CD4-positive, alpha-beta memory T cell (primary cell): ENCODE data around the gene CPLANE2. TPM values are rescaled to one million over a fixed set of nuclear protein-coding genes. Genes with fewer than 3 reads are reported as not detected.
A peak's percentile ranks its signal among the peaks of the same experiment; 100 is the strongest.

Source experiments
- CTCF ChIA-PET: fragments of 350-600 bp; sonication (Branson Sonifier 250); formaldehyde crosslinking; loops from one replicate; lab custom pipeline; 2021; ENCODE audit warnings: inconsistent platforms; ENCODE audit not compliant: partially characterized antibody; lab: Charles Lee
- POLR2A ChIA-PET: fragments of 350-600 bp; sonication (Branson Sonifier 250); formaldehyde crosslinking; loops from one replicate; lab custom pipeline; 2021; ENCODE audit not compliant: partially characterized antibody; lab: Charles Lee
- DNase-seq, 5 donors: peaks; one replicate each; pipeline versions ENCODE4 v3.0.0 to v3.0.0-alpha.2; 2020 to 2022; ENCODE audit warnings: mixed read lengths in 1 of 5
- H3K27ac ChIP-seq: one replicate; pipeline ENCODE4 v1.7.0; 2013; ENCODE audit warnings: low read depth, low read length
- H3K27me3 ChIP-seq: 2 replicates; pipeline ENCODE4 v1.7.0; 2013; ENCODE audit warnings: mild to moderate bottlenecking, low read length, moderate library complexity; ENCODE audit not compliant: insufficient read depth
- H3K36me3 ChIP-seq: 2 replicates; pipeline ENCODE4 v1.7.0; 2013; ENCODE audit warnings: mild to moderate bottlenecking, low read length, moderate library complexity; ENCODE audit not compliant: insufficient read depth
- H3K4me1 ChIP-seq: 2 replicates; pipeline ENCODE4 v1.7.0; 2013; ENCODE audit warnings: mild to moderate bottlenecking, low read length, moderate library complexity; ENCODE audit not compliant: insufficient read depth
- H3K4me3 ChIP-seq, 2 donors: one replicate each; pipeline ENCODE4 v1.7.0; 2013; ENCODE audit warnings: low read length in 2 of 2, mild to moderate bottlenecking in 1 of 2
- H3K9me3 ChIP-seq, 2 donors: one replicate each; pipeline ENCODE4 v1.7.0; 2013; ENCODE audit warnings: low read length in 2 of 2, control low read depth in 1 of 2; ENCODE audit not compliant: control insufficient read depth in 1 of 2
- H3K27ac Mint-ChIP-seq, 7 donors: one replicate each; pipeline ENCODE4 v1.8.0; 2020 to 2021; ENCODE audit warnings: mixed read lengths in 7 of 7, mild to moderate bottlenecking in 6 of 7, inconsistent platforms in 3 of 7, moderate library complexity in 3 of 7
- H3K27me3 Mint-ChIP-seq, 2 donors: one replicate each; pipeline ENCODE4 v1.8.0; 2020 to 2021; ENCODE audit warnings: mixed read lengths in 2 of 2
- H3K36me3 Mint-ChIP-seq, 2 donors: one replicate each; pipeline ENCODE4 v1.8.0; 2020 to 2021; ENCODE audit warnings: mixed read lengths in 2 of 2, inconsistent platforms in 1 of 2, mild to moderate bottlenecking in 1 of 2
- H3K4me1 Mint-ChIP-seq, 4 donors: one replicate each; pipeline ENCODE4 v1.8.0; 2020 to 2021; ENCODE audit warnings: mixed read lengths in 4 of 4, mild to moderate bottlenecking in 1 of 4
- H3K4me3 Mint-ChIP-seq, 8 donors: one replicate each; pipeline ENCODE4 v1.8.0; 2020 to 2021; ENCODE audit warnings: mixed read lengths in 8 of 8, mild to moderate bottlenecking in 7 of 8, moderate library complexity in 6 of 8, inconsistent platforms in 3 of 8
- H3K9me3 Mint-ChIP-seq, 8 donors: one replicate each; pipeline ENCODE4 v1.8.0; 2020 to 2021; ENCODE audit warnings: mixed read lengths in 8 of 8, mild to moderate bottlenecking in 5 of 8, inconsistent platforms in 3 of 8, moderate library complexity in 1 of 8
- intact Hi-C: fragments of 100-400 bp; cut with micrococcal nuclease; formaldehyde crosslinking; loops from one replicate; pipeline ENCODE4 v1.15.1; 2023
- polyA plus RNA-seq, 2 donors: library from polyadenylated mRNA; unstranded; fragments of 300-500 nt; fragmentation: Illumina TruSeq; gene quantifications; one replicate each; pipeline ENCODE4 v1.2.3, GENCODE V29; 2021
- total RNA-seq, 2 experiments: library from RNA; stranded (reverse); gene quantifications; one replicate each; pipeline ENCODE4 v1.2.3, GENCODE V29; 2021

CPLANE2 gene, protein sequence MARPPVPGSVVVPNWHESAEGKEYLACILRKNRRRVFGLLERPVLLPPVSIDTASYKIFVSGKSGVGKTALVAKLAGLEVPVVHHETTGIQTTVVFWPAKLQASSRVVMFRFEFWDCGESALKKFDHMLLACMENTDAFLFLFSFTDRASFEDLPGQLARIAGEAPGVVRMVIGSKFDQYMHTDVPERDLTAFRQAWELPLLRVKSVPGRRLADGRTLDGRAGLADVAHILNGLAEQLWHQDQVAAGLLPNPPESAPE
- total RNA-seq (10 to 100 TPM; 11.5 to 13.6 TPM), polyA plus RNA-seq (1 to 10 TPM; 2.4 to 3.5 TPM)

DNA sequence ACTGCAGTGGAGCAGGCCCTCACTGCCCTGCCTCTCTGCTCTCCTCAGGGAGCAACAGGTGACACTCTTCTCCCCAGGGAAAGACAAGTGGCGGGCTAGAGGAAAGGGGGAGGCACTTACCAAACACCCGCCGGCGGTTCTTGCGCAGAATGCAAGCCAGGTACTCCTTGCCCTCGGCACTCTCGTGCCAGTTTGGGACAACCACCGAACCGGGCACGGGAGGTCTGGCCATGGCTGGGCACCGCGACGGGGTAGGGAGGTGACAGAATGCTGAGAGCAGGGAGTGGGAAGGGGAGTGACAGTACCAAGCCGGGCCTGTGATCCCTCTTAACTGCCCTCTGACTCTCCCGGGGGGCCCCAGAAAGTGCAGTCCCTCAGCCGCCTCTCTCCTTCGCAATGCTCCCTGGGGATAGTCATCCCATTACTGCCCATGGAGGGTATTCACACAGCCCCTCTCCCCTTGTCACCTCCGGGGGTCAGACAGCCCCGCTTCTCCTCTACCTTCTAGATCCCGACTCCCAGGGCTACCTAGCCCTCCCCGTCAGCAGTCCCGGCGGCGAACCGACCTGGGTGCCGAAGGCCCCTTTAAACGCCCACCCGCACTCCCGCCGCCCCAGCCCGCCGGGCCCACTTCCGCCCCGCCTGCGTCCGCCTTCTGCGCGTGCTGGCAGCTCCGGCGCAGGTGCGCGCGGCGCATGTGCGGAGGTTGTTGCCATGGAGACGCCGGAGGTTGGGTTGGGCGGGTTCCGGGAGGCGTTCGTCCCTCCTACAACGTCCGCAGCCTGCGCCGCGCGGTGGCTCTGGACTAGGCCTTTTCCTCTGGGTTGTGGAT, at the start of gene CPLANE2:
Gene CPLANE2, minus strand, starts transcription at position 673 of the 832 bp plus-strand sequence. Its CDS starts 441 bp downstream, at position 232.
- Histone ChIP-seq H3K4me3 (peak within 1 kb of the TSS; percentile 68 to 72), H3K27ac (peak within 1 kb of the TSS; percentile 82), H3K36me3 (peaks cover 6% of the 10 kb centered on the region), H3K4me1 (peaks cover 24% of the 10 kb centered on the region), H3K9me3 (no peaks in the 10 kb centered on the region), H3K27me3 (no peaks in the 10 kb centered on the region)
- DNase-seq = peak; percentile 93 to 96 (median 94)
- peaks cover 0 to 3% (median 0%) of the 10 kb centered on the region in 8 donors for H3K9me3 Mint-ChIP-seq
- ChIA-PET POLR2A (interaction anchor here (0.9 to 4.0 kb wide), 6 partner anchors 17 to 158 kb away, joined by 3 to 27 read pairs (median 6); partner anchors contain the start of genes FBXO42 and SZRD1), CTCF (interaction anchor here (0.8 to 2.7 kb wide), 7 partner anchors 7 to 164 kb away, joined by 3 to 10 read pairs (median 5); partner anchors contain the start of gene FAM131C)
- H3K4me1 Mint-ChIP-seq = peaks cover 12 to 23% (median 18%) of the 10 kb centered on the region in 4 donors
- H3K27me3 Mint-ChIP-seq = no peaks in the 10 kb centered on the region
- H3K27ac Mint-ChIP-seq = peak within 1 kb of the TSS; percentile 94 to 99 (median 97)
- peaks cover 0 to 9% of the 10 kb centered on the region in 2 donors for H3K36me3 Mint-ChIP-seq
- intact Hi-C loops = loop anchor here (1.0 to 2.0 kb wide), 4 partner anchors 19 to 158 kb away; partner anchors contain the start of gene SZRD1
- H3K4me3 Mint-ChIP-seq = peak within 1 kb of the TSS; percentile 83 to 97 (median 91)

- no peaks in the 10 kb centered on the region for H3K9me3 ChIP-seq
- intact Hi-C loops = no loop called here
- no peak overlapping the region for H3K4me3 ChIP-seq
- CTCF ChIA-PET = no interaction called here
- H3K4me1 Mint-ChIP-seq = peaks cover 5 to 11% (median 7%) of the 10 kb centered on the region in 4 donors
- no peaks in the 10 kb centered on the region for H3K4me1 ChIP-seq
- DNase-seq = no peak
- no peaks in the 10 kb centered on the region for H3K36me3 ChIP-seq
- H3K27me3 Mint-ChIP-seq = no peaks in the 10 kb centered on the region
- no peaks in the 10 kb centered on the region for H3K27me3 ChIP-seq
- no peak overlapping the region for H3K27ac ChIP-seq
- POLR2A ChIA-PET = no interaction called here
- peaks cover 24 to 30% of the 10 kb centered on the region in 2 donors for H3K36me3 Mint-ChIP-seq
- no peak overlapping the region for H3K27ac Mint-ChIP-seq
- no peaks in the 10 kb centered on the region for H3K9me3 Mint-ChIP-seq
- no peak overlapping the region for H3K4me3 Mint-ChIP-seq
Observed at GRCh38 chr1:16286122-16286521, 49.1 kb upstream of the CPLANE2 start.

GRCh38 chr1:16281765-16282164, 44.8 kb upstream of the CPLANE2 start:
- Histone ChIP-seq H3K9me3 (no peaks in the 10 kb centered on the region), H3K4me3 (no peak overlapping the region), H3K4me1 (no peaks in the 10 kb centered on the region), H3K27me3 (no peaks in the 10 kb centered on the region), H3K27ac (no peak overlapping the region), H3K36me3 (no peaks in the 10 kb centered on the region)
- H3K9me3 Mint-ChIP-seq = no peaks in the 10 kb centered on the region
- ChIA-PET POLR2A (interaction anchor here (0.7 to 1.0 kb wide), 2 partner anchors 10 to 71 kb away, joined by 4 read pairs; partner anchors contain the start of gene FBXO42), CTCF (no interaction called here)
- no peaks in the 10 kb centered on the region for H3K27me3 Mint-ChIP-seq
- H3K27ac Mint-ChIP-seq = peak overlapping the region in 1 of 7 donors; percentile 22
- peaks cover 9 to 17% of the 10 kb centered on the region in 2 donors for H3K36me3 Mint-ChIP-seq
- no peak overlapping the region for H3K4me3 Mint-ChIP-seq
- peaks cover 4 to 11% (median 7%) of the 10 kb centered on the region in 4 donors for H3K4me1 Mint-ChIP-seq
- no peak for DNase-seq
- intact Hi-C loops = no loop called here

DNA sequence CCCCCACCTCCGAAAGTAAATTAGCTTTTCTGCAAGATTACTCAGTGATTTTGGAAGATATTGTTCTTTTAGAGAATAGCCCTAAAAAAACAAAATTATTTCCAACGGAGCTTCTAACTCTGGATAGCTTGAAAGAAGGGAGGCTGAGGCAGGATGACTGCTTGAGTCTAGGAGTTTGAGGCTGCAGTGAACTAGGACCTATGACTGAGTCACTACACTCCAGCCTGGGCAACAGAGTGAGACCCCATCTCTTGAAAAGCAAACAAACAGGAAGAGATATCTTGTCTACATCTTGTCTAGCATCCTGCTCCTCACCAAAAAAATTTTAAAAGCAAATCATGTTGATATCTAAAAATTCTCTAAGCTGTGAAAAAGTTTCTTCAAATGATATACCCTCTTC, 42.2 kb upstream of the CPLANE2 start:
- H3K36me3 ChIP-seq = no peaks in the 10 kb centered on the region
- Mint-ChIP-seq H3K9me3 (no peaks in the 10 kb centered on the region), H3K36me3 (peaks cover 6 to 17% of the 10 kb centered on the region in 2 donors), H3K27ac (peak overlapping the region in 2 of 7 donors; percentile 38 to 55), H3K27me3 (no peaks in the 10 kb centered on the region), H3K4me1 (peaks cover 2 to 10% (median 6%) of the 10 kb centered on the region in 4 donors), H3K4me3 (no peak overlapping the region)
- H3K27ac ChIP-seq = no peak overlapping the region
- POLR2A ChIA-PET = interaction anchor here (1.0 kb wide), 1 partner anchor 69 kb away, joined by 3 read pairs; no protein-coding TSS in a partner anchor
- no peaks in the 10 kb centered on the region for H3K27me3 ChIP-seq
- CTCF ChIA-PET = interaction anchor here (0.9 kb wide), 1 partner anchor 10 kb away, joined by 4 read pairs; no protein-coding TSS in a partner anchor
- H3K9me3 ChIP-seq = no peaks in the 10 kb centered on the region
- DNase-seq = no peak
- intact Hi-C loops = no loop called here
- no peak overlapping the region for H3K4me3 ChIP-seq
- H3K4me1 ChIP-seq = no peaks in the 10 kb centered on the region

DNA sequence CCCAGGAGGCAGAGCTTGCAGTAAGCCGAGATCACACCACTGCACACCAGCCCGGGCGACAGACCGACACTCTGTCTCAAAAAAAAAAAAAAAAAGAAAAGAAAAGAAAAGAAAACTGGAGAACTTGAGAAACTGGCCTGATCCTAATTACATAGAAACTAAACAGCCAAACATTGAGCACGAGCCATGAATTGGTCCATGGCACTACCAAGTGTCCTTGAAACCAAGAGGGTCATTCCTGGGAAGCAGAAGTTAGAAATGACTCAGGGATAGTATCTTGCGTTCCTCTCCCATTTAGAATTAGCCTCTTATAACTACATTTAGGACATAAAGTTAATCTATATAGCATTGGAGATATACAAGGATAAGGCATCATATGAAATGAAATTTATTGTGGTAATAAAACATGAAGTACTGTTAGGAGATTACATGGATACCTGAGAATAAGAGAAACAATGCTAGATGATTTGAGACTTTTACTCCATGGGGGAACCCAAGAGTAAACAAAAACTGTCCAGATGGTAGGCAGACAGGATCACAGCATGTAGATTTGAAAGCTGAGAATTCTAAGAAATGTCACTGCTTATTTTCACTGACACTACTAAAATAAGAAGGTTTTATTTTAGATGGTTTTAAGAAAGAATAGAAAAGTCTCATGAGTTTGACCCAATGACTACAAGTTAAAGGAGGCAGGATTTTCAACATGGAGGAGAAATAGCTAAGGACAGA, 39.5 kb upstream of the CPLANE2 start:
- Histone ChIP-seq H3K27me3 (no peaks in the 10 kb centered on the region), H3K4me3 (no peak overlapping the region), H3K4me1 (no peaks in the 10 kb centered on the region), H3K27ac (no peak overlapping the region), H3K9me3 (no peaks in the 10 kb centered on the region), H3K36me3 (no peaks in the 10 kb centered on the region)
- H3K9me3 Mint-ChIP-seq = peaks cover 0 to 2% (median 0%) of the 10 kb centered on the region in 8 donors
- CTCF ChIA-PET = no interaction called here
- no peak overlapping the region for H3K4me3 Mint-ChIP-seq
- H3K27ac Mint-ChIP-seq = no peak overlapping the region
- intact Hi-C loops = no loop called here
- no peaks in the 10 kb centered on the region for H3K27me3 Mint-ChIP-seq
- no peak for DNase-seq
- POLR2A ChIA-PET = no interaction called here
- H3K36me3 Mint-ChIP-seq = peaks cover 4 to 10% of the 10 kb centered on the region in 2 donors
- H3K4me1 Mint-ChIP-seq = peaks cover 7 to 18% (median 9%) of the 10 kb centered on the region in 4 donors

DNA sequence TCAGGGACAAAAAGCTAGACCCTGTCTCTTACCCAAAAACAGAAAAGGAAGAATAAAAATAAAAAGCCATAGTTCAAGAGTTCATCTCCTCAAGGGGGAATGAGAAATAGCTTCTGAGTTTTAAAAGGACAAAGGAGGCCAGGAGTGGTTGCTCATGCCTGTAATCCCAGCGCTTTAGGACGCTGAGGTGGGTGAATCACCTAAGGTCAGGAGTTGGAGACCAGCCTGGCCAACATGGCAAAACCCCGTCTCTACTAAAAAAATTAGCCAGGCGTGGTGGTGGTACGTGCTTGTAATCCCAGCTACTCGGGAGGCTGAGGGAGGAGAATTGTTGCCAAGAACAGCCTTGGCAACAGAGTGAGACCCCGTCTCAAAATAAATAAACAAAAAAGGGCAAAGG, 38.6 kb upstream of the CPLANE2 start:
- H3K4me1 ChIP-seq = no peaks in the 10 kb centered on the region
- H3K9me3 Mint-ChIP-seq = peaks cover 0 to 2% (median 0%) of the 10 kb centered on the region in 8 donors
- H3K27me3 Mint-ChIP-seq = no peaks in the 10 kb centered on the region
- peaks cover 9 to 15% of the 10 kb centered on the region in 2 donors for H3K36me3 Mint-ChIP-seq
- POLR2A ChIA-PET = no interaction called here
- CTCF ChIA-PET = no interaction called here
- H3K36me3 ChIP-seq = no peaks in the 10 kb centered on the region
- H3K4me1 Mint-ChIP-seq = peaks cover 13 to 24% (median 15%) of the 10 kb centered on the region in 4 donors
- no peaks in the 10 kb centered on the region for H3K9me3 ChIP-seq
- no peaks in the 10 kb centered on the region for H3K27me3 ChIP-seq
- intact Hi-C loops = no loop called here
- peak overlapping the region in 1 of 7 donors; percentile 43 for H3K27ac Mint-ChIP-seq
- no peak overlapping the region for H3K4me3 Mint-ChIP-seq
- no peak overlapping the region for H3K4me3 ChIP-seq
- DNase-seq = no peak
- H3K27ac ChIP-seq = no peak overlapping the region
